ENCODE results near the gene CCDC14. TPM values are rescaled to one million over a fixed set of nuclear protein-coding genes. Genes with fewer than 3 reads are reported as not detected.

The CCDC14 gene
- total and polyA plus RNA-seq, 2 of the 4 experiments (the other 2 are of a cell fraction), result 82.1 to 109 TPM

DNA sequence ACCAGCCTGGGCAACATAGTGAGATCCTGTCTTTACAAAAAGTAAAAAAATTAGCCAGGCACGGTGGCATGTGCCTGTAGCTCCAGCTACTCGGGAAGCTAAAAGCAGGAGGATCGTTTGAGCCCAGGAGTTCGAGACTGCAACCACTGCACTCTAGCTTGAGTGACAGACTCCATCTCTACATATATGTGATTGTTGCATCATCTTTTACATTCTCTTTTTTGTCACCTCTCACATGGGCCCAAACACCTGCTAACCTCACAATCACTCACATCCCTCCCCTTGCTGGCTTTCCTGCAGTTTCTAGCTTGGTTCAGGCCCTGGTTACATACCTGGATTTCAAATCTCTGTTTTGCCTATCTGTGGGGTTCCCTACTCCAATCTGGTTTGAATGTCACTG is 96.3 kb downstream of the CCDC14 start:
- no peak overlapping the region for H4K91ac ChIP-seq (ENCODE audit: insufficient read depth, low read depth, low read length)
- in situ Hi-C loops (cut with MboI; ENCODE audit: low sequenced_read_pairs), result no loop called here
- CTCF ChIA-PET, result no interaction called here

More for the DNA sequence above, 96.3 kb downstream of the CCDC14 start:
- BruUV-seq (replicated peaks), result no TSS peak
- H4K5ac ChIP-seq (ENCODE audit: low read depth, low read length), result no peak overlapping the region; the same call in 1 of the 2 replicates
- peak overlapping the region; percentile 3; the same call in 1 of the 2 replicates for H3K14ac ChIP-seq (replicated peaks; ENCODE audit: low read depth, low read length)
- POLR2A ChIA-PET (ENCODE audit: unreplicated experiment), result no interaction called here
- intact Hi-C loops (cut with micrococcal nuclease) (no loop called here), dilution Hi-C loops (cut with HindIII; ENCODE audit: low sequenced_read_pairs, unreplicated experiment) (no loop called here)
- H3K18ac ChIP-seq (ENCODE audit: low read depth, low read length), result no peak overlapping the region
- H4K20me1 ChIP-seq (ENCODE audit: insufficient read depth, low read length), result peaks cover 33% of the 10 kb centered on the region; the same call in 1 of the 2 replicates
- H3K9me1 ChIP-seq (ENCODE audit: insufficient read depth, low read length), result peaks cover 23% of the 10 kb centered on the region
- H3K4me1 ChIP-seq (ENCODE audit: control insufficient read depth, insufficient read depth, low read length), result peaks cover 20% of the 10 kb centered on the region
- peak overlapping the region; percentile 8; the same call in 1 of the 2 replicates for H2BK120ac ChIP-seq (ENCODE audit: low read depth, low read length)
- WGBS, 2 experiments (ENCODE audit: extremely low coverage in 2 of 2, insufficient read length in 1 of 2), result no CpG with 5 or more reads among the region's 4 CpGs
- peaks cover 25% of the 10 kb centered on the region for H3K36me3 ChIP-seq (ENCODE audit: control insufficient read depth, insufficient read depth, low read length)
- peaks cover 59 to 86% of the 10 kb centered on the region in 2 experiments for H3K79me1 ChIP-seq (ENCODE audit: low read depth in 1 of 2, low read length in 2 of 2)
- TF ChIP-seq BHLHE40 (IDR thresholded peaks at IDR 0.05; ENCODE audit: low read depth, low read length), result no peak
- peak; percentile 59 for TF ChIP-seq CEBPB (IDR thresholded peaks at IDR 0.05; ENCODE audit: low read depth, low read length)
- H2BK20ac ChIP-seq (ENCODE audit: low read depth, low read length), result no peak overlapping the region
- no peak overlapping the region for H3K4me3 ChIP-seq (ENCODE audit: insufficient read depth, low read depth, low read length)
- peaks cover 3% of the 10 kb centered on the region; the same call in 1 of the 2 replicates for H3K9me3 ChIP-seq (ENCODE audit: control insufficient read depth, insufficient read depth, low read length)
- 0 out of 4 replicates have a peak overlapping the region, but pooled peaks of 1 of the 2 experiments have one; percentile 45 for H4K8ac ChIP-seq (ENCODE audit: low read depth in 2 of 2, low read length in 2 of 2)
- no peak overlapping the region for H3K4me2 ChIP-seq (ENCODE audit: low read depth, low read length)
- no peak overlapping the region for H2BK5ac ChIP-seq (ENCODE audit: low read depth, low read length, poor library complexity, severe bottlenecking)
- H3K9ac ChIP-seq (ENCODE audit: low read depth, low read length), result no peak overlapping the region
- H2AK5ac ChIP-seq (ENCODE audit: low read depth, low read length), result no peak overlapping the region
- H3K23ac ChIP-seq (ENCODE audit: low read depth, low read length), result 0 out of 2 replicates have a peak overlapping the region, but pooled peaks have one; percentile 10
- no peak overlapping the region for H2AFZ ChIP-seq (replicated peaks; ENCODE audit: low read length, poor library complexity)
- no peak for ATAC-seq (ENCODE audit: low read depth)
- H3K27me3 ChIP-seq (ENCODE audit: control insufficient read depth, insufficient read depth, low read length), result no peaks in the 10 kb centered on the region
- peak overlapping the region; percentile 5; the same call in 1 of the 2 replicates for H3K4ac ChIP-seq (ENCODE audit: low read depth, low read length)
- DNase-seq, result no peak
- no peak overlapping the region for H3K27ac ChIP-seq (ENCODE audit: insufficient read depth, low read length)
- no peak overlapping the region for H2BK15ac ChIP-seq (ENCODE audit: low read depth, low read length)
- H2AK9ac ChIP-seq (replicated peaks; ENCODE audit: low read depth, low read length, poor library complexity), result no peak overlapping the region
- H3K56ac ChIP-seq (ENCODE audit: extremely low read depth, insufficient read depth, low read length), result no peak overlapping the region

Other genes starting within 250 kb of the CCDC14 start
- gene MYLK, start 76.9 kb downstream of the CCDC14 start, total RNA-seq (2012; rRNA removed), result 484 and 521 TPM in 2 replicates
- 299 and 304 TPM in 2 replicates for gene MYLK, start 76.9 kb downstream of the CCDC14 start, polyA plus RNA-seq (2012; rRNA removed)
- gene ROPN1, start 30.9 kb upstream of the CCDC14 start, total RNA-seq (2012; rRNA removed), result 0.18 TPM in 1 of 2 replicates, not detected in the other
- 0.03 TPM in 1 of 2 replicates, not detected in the other for gene ROPN1, start 30.9 kb upstream of the CCDC14 start, polyA plus RNA-seq (2012; rRNA removed)
- gene KALRN, start 72.1 kb upstream of the CCDC14 start, total RNA-seq (2012; rRNA removed), result 4.7 and 7.7 TPM in 2 replicates
- 2.8 and 3.2 TPM in 2 replicates for gene KALRN, start 72.1 kb upstream of the CCDC14 start, polyA plus RNA-seq (2012; rRNA removed)